Brain pericyte (primary cell): Measurements from ENCODE around the gene RPS2.

Source experiments
- DNase-seq: peaks from one replicate; pipeline ENCODE4 v3.0.0-alpha.2; 2012; ENCODE audit warnings: low read depth, low spot score

Gene RPS2

DNA sequence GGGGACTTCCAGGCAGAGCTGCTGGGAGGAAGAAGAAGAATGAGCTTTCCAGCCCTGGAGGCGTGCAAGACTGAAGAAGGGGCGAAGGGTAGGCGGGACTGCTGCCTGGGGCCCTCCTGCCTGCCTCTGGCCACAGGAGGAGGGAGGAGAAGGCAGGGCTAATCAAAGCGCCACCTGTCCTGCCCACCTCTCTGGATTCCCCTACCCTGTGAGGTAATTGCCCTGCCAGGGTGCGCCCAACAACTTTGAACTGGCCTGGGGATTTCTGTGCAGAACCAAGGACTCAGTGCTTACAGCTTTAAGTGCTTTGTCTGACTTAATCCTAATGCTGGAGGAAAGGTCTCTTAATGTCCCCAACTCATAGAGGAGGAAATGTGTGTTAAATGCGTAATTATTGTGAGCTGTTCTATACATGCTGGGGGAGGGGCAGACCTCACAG, 16.8 kb upstream of the RPS2 start, which contains the start of gene NOXO1:
Gene NOXO1 (minus strand): TSS at position 72 of the 439 bp plus-strand sequence. CDS start 290 bp downstream, outside the sequence.
- DNase-seq: no peak

DNA sequence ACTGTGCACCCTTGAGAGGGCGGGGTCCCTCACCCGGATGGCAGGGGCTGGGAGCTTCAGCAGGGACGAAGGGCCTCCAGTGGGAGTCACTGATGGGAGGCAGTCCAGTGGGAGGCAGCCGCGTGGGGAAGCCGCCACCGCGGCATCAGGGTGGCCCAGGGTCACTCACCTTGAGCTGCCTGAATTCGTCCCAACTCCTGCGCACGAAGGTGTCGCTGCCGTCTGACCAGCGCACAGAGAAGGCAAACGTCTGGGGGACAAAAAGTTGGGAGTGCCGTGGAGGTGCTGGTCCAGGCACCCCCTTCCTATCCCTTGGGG, 16.1 kb upstream of the RPS2 start:
- DNase-seq: no peak

DNA sequence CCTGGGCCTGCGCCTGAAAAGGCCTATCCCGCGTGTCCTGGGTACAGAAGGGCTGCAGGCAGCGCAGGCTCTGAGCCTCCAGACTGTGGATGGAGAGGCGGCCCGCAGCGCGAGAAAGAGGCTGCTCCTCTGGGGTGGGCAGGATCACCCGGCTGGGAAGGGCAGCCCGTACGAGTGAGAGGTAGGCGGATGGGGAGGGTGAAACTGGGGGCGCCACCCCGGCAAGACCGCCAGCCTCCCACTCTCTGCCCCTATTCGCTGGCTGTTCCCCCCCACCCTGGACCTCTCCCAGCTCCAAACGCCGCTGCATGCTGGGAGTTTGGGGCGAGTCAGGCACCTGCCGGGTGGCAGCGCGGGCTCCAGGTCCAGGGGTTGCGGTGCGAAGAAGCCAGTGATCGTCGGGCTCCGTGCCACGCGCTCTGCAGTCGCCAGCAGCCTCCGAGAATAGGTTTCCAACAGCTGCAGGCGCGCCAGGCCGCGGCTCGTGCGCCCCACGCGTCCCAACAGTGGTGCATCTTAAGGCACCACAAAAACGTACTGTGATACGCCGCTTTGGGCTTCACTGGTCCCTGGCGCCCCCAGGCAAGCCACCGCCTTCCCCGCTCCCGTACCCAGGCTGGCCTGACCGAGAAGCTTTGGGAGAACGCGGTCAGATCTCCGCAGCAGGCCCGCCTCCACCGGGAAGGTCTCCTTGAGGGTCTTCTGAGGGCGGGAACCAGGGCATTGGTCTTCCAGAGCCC, 15.6 kb upstream of the RPS2 start:
- no peak for DNase-seq

DNA sequence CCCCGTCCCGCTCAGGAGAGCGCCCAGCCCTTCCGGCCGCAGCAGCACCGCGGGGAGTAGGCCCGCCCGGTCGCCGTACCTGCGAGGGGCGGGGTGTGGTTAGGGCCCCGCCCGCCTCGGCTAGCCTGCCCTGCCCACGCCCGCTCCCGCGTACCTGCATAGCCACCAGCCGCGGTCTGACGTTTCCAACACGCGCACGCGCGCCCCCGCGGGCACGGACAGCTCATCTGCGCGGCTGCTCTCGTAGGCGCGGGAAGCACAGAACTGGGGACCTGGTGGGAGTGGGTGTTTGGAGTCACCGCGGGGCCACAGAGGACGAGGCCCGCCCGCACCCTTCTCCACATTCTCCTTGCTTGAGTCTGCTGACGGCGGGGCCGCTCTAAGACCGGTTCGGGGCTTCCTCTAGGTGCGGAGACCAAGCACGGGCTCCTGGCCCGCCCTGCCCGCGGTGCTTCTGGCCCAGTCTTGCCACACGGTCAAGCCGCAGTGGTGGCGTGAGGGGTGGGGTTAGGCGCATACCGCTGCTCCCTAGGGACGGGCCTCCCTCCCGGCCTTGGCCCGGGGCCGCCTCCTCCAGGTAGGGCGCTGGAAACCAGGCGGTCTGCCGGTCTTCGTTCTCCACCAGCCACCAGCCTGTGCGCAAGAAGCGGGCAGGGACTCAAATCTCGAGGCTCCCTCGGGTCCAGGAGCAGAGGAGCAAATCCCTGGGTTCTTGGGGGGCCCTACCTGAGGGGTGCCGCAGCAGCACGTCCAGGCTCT, 14.8 kb upstream of the RPS2 start:
- no peak for DNase-seq

DNA sequence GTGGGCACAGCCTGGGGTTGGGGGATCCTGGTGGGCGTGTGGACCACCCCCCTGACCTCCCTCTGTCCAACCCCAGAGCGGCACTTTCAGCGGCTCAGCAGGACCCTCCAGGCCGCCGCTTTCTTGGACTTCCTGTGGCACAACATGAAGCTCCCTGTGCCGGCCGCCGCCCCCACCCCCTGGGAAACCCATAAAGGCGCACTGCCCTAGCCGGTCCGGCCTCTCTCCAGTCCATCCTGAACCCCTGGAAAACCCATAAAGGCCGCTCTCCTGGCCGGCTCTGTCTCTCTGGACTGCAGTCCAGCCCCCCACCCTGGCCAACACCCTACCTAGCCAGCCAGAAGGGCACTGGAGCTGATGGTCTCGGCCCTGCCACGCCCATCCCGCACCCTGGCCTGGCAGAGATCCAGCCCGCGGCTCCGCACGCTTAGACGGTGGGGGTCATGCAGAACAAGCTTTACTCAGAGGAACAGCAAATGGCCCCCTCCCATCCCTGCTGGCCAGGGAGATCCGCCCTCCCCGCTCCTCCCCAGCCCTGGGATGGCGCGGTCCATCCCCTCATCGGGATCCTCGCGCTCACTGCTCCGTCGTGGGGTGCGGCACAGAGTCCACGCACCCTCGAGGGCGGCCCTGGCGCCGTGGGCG, 14.0 kb upstream of the RPS2 start:
- no peak for DNase-seq

DNA sequence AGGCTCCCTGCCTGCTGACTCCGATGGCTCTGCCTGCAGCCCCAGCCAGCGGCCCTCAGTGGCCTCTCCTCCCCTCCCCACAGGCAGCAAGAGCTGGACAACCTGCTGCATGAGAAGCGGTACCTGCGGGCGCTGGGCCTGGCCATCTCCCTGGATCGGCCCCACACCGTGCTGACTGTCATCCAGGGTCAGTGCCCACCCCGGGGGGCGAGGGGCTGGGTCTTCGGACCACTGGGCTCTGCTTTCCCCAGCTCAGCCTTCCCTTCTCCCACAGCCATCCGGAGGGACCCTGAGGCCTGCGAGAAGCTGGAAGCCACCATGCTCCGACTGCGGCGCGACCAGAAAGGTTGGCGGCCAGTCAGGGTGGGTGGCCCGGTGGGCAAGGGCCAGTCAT, 13.2 kb upstream of the RPS2 start:
- no peak for DNase-seq

DNA sequence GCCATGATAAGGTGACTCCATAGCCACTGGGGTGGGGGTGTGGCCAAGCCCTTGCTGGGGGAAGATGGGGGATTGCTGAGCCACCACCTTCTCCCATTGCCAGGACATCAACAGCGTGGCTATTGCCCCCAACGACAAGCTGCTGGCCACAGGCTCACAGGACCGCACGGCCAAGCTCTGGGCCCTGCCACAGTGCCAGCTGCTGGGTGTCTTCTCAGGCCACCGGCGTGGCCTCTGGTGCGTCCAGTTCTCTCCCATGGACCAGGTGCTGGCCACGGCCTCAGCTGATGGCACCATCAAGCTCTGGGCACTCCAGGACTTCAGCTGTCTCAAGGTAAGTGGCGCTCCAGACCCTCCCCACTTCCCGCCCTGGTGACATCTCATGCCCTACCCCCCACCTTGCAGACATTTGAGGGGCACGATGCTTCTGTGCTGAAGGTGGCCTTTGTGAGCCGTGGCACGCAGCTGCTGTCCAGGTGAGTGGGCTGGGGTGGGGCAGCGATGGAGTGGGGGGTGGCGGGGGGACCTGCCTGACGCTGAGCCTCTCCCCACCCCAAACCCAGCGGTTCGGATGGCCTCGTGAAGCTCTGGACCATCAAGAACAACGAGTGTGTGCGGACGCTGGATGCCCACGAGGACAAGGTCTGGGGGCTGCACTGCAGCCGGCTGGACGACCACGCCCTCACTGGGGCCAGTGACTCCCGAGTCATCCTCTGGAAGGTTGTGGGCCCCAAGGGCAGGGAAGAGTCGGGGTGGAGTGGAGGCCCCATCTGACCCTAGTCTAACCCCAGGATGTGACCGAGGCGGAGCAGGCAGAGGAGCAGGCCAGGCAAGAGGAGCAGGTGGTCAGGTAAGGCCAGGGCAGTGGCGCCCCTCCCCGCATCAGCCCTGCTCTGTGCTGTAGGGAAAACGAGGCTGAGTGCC, 12.6 kb upstream of the RPS2 start:
- no peak for DNase-seq

DNA sequence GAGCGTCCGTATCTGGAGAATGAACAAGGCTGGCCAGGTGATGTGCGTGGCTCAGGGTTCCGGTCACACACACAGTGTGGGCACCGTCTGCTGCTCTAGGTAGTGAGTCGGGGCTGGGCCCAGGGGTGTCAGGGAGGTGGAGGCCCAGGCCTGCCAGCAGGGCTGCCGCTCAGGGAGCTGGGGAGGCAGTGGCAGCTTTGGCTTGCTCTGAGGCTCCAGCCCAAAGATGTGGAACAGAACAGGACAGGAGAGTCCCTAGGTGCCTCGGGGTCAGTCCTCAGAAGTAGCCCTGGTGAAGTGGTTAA, 11.5 kb upstream of the RPS2 start:
- no peak for DNase-seq

DNA sequence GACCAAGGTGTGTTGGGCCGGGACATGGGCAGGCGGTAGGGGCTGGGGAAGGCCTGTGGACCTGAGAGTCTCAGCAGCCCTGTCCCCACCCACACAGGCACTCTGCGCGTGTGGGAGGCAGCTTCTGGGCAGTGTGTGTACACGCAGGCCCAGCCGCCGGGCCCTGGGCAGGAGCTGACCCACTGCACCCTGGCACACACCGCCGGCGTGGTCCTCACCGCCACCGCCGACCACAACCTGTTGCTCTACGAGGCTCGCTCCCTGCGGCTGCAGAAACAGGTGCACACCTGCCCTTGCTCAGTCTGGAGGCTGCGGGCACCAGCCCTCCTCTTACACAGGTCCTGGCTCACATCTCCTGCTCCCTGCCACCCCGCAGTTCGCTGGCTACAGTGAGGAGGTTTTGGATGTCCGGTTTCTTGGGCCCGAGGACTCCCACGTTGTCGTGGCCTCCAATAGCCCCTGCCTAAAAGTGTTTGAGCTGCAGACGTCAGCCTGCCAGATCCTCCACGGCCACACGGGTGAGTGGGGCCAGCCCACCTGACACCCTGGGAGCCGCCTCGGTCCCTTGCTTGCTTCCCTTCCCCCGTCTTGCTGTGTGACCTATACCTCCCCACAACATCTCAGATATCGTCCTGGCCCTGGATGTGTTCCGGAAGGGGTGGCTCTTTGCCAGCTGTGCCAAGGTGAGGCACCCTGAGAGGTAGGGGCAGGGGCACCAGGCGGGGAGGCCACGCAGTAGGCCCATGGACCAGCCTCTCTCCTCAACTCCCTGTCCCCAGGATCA, 11.0 kb upstream of the RPS2 start:
- no peak for DNase-seq

DNA sequence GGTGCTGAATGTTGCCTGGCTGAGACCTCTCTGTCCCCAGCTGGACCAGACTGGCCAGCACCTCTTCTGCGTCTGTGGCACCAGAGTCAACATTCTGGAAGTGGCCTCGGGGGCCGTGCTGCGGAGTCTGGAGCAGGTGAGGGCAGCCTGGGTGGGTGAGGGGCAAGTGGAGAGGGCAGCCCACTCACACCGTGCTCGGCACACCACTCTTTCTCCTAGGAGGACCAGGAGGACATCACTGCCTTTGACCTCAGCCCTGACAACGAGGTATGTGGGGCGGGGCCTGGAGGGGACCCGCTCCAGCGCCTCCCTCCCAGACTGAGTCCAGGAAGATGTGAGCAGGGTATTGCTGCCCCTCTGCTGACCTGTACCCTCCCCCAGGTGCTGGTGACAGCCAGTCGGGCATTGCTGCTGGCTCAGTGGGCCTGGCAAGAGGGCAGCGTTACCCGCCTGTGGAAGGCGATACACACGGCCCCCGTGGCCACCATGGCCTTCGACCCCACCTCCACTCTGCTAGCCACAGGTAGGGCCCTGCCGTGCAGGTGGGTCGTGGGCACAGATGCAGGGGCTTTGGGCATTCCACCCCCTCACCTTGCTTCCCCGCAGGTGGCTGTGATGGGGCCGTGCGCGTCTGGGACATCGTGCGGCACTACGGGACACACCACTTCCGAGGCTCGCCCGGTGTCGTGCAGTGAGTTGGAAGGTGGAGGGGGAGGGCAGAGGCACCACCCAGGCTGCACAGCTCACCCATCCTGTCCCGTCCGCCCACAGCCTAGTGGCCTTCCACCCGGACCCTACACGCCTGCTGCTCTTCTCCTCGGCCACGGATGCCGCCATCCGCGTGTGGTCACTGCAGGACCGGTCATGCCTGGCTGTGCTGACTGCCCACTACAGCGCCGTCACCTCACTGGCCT, 9.8 kb upstream of the RPS2 start:
- no peak for DNase-seq

DNA sequence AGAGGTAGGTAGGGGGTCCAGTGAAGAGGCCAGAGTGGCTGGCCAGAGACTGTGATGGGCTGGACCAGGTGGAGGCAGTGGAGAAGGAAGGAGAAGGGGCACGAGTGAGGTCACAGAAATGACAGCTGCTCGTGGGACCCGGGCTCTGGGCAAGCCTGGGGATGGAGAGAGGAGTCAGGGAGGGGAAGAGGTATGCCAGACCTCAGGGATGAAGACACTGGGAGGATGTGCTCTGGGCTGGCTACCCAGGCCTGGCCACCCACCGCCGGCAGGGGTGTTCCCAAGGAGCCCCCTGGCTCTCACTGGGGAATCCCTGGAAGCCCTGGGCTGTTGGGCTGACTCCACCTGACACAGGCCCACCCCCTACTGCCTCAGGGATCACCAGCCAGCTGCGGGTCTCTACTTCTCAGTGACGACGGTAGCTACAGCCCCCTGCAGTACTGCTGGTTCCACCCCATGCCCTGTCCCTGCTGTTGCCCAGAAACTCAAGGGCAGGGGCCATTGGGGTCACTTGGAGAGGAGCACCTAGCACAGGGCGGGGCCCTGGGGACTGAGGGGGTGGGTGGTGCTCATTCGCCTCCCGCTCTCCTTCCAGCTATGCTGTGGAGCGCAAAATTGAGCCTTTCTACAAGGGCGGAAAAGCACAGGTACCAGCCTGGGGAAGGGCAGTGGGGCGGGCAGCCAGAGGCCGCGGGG, 9.0 kb upstream of the RPS2 start:
- DNase-seq: no peak

DNA sequence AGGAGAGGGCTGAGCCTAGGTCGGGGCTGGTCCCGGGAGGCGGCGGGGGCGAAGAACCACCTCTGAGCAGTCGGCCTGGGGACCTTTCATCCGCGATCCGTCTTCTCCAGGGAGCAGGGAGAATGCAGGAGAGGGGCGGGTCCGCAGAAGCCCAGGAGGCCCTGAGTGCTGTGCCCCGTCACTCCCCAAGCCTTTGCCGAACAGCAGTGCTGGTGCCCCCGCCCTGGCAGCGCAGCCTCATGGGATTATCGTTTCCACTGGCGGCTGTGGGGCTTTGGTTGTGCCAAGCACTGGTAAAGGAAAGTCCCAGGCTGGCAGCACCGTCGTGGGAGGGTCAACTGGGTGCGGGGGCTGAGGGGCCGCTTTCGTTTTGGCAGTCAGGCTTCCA, 7.9 kb upstream of the RPS2 start:
- DNase-seq: no peak

DNA sequence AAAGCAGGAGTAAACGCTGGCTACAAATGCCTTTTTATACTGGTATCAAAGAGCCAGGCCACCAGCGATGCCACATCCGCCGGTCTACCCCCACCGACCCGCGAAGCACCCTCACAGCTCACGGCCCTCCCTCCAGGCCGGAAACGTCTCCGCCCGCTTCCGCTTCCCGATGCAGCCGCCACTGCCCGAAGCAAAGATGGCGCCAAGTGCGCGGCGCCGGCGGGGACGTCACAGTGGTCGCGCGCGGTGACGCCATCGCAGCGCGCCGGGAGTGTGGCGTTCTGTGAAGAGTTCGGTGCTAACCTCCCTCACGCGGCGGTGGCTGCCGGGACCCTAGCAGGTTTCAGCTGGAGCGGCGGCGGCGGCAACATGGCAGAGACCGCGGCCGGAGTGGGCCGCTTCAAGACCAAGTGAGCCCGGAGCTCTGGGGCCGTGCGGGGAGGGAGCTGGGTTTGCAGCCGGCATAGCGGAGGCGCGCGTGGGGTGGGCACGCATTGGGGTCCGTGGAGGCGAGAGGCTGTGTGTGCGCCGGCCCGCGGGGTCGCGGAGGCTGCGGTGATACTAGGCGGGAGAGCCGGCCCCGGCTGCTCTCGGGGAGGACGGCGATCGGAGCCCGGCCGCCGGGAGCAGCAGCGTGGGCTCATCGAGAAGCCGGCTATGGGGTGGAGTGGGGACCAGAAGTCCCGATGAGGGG, 7.3 kb upstream of the RPS2 start, which contains the start of gene TBL3:
Gene TBL3 (plus strand): TSS at position 258 of the 694 bp plus-strand sequence. CDS start 112 bp downstream, at position 370.
- DNase-seq: peak; percentile 88

DNA sequence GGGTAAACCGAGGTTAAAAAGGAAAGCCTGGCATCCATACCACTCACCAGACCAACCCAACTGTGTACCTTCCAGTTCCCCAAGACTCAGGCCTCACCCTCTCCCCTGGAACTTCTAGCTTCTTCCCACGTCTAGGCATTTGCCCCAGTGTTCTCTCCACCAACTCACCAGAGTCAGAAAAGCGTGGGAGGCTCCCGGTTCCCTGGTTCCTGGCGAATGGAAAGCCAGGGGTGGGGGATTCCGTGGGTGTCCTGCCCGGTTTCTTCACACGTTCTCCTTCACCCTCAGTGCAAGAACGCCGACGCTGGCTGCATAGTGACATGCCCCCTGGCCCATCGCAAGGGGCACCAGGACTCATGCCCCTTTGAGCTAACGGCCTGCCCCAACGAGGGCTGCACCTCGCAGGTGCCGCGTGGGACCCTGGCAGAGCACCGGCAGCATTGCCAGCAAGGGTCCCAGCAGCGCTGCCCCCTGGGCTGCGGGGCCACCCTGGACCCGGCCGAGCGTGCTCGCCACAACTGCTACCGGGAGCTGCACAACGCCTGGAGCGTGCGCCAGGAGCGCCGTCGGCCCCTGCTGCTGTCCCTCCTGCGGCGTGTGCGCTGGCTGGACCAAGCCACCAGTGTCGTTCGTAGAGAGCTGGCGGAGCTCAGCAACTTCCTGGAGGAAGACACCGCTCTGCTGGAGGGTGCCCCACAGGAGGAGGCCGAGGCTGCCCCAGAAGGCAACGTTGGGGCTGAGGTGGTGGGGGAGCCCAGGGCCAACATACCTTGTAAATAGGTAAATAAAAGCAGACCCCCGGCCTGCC, 3.7 kb upstream of the RPS2 start:
- no peak for DNase-seq

DNA sequence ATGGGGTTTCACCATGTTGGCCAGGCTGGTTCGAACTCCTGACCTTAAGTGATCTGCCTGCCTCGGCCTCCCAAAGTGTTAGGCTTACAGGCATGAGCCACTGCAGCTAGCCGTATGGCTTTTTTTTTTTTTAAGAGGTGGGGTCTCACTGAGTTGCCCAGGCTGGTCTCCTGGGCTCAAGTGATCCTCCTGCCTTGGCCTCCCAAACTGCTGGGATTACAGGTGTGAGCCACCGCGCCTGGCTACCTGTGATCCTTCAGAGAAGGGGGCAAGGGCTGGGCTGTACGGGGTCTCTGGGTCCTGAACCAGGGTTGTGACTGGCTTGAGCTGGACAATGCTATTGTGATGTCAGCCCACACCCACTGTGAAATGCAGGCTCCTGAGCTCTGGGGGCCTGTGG, 1.8 kb upstream of the RPS2 start, which contains the start of gene RNF151:
Gene RNF151 (plus strand): TSS at position 397 of the 400 bp plus-strand sequence. CDS start 26 bp downstream, outside the sequence.
- no peak for DNase-seq

DNA sequence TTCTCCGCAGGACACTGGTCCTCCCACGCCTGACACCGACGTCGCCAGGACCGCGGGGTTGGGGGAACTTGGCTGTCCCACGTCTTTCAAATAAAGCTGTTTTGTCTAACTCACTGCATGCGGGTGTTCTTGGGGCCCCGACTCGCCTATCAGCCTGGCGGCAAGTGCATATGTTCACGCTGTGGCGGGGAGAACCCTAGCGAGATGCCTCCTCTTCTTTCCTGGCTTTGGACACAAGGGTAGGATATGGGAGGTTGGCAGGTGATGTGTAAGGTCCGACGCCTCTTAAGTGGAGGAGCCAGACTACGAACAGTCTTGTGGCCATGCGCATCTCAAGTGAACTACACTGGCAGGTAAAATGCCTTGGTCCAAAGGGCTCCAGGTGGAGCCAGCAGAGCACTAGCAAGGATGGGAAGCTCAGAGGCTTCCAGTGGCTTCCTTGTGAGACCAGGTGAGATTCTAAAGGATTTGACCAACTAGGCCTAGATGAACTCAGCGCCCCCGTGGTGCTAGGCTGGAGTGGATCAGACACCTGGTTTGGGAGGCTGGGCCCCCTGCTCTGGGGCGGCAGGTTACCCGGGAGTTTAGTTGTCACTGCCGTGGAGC, 873 bp upstream of the RPS2 start:
- DNase-seq: no peak

DNA sequence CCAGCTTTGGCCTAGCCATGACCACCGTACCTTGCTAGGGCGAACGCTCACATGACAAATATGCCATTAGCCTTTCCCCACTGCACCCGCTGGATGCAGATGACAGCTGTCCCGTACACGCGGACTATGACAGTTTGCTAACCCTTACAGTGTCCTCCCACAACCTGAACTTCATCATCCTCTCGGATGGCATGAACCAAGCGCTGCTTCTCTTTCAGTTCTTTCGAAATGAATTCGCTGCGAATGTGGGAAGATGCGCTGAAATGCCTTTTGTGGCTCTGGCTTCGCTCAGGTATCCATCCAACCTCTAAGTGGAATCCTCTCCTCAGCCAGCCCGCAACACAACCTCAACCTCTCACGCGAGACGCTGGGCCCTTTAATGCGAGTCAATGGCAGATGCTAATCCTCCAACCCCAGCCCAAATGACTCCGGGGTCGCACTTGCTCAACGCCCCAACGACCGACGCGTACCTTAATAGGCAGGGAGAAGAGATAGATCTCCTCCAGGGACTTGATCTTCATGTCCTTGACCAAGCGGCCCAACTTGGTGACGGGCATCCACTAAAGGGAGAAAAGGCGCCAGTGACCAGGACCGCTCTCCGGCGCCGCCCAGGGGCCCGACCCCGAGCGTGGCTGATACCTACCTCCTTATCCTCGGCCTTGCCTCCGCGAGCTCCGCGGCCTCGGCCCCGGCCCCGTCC, 670 bp downstream of the RPS2 start:
- DNase-seq: no peak
